ENCODE data around the gene CREG2. TPM values are rescaled to one million over a fixed set of nuclear protein-coding genes. Genes with fewer than 3 reads are reported as not detected.

The CREG2 gene
- total RNA-seq, 1 experiment from 2014 or later: 0.21 TPM

DNA sequence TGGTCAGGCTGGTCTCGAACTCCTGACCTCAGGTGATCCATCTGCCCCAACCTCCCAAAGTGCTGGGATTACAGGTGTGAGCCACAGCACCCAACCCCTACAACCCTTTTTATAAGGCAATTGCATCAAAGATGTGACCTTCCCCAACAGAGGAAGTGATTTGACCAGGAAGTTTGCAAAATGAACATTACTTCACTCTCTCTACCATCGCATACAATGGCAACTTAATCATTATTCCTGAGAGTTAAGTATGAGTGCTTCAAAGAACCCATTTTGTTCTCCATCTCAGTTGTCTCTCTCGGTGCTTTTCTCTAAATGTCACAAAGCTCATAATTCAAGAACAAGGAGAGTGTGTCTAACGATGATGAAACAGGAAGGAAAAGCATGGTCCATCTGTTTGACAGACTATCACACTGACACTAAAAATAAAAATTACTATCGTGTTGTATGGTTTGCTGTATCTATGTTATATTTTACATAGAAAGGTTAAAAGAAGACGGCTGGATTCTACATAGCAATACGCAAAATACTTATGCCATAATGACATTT lies 18.1 kb upstream of the CREG2 start:
- no peaks in the 10 kb centered on the region for H3K36me3 ChIP-seq (ENCODE audit: control insufficient read depth, insufficient read depth, low read length)
- DNase-seq (ENCODE audit: low read depth, low spot score) (no peak), ATAC-seq (no peak)
- CTCF ChIA-PET: no interaction called here
- POLR2A ChIA-PET: no interaction called here
- no peaks in the 10 kb centered on the region for H3K4me1 ChIP-seq (ENCODE audit: control insufficient read depth, insufficient read depth, low read length)
- BruUV-seq (replicated peaks): no TSS peak
- no peaks in the 10 kb centered on the region for H3K9me3 ChIP-seq (ENCODE audit: control insufficient read depth, insufficient read depth, low read depth, low read length)
- peaks cover 2% of the 10 kb centered on the region; the same call in 1 of the 2 replicates for H3K27me3 ChIP-seq (ENCODE audit: control insufficient read depth, insufficient read depth, low read length)
- in situ Hi-C loops (cut with HindIII; ENCODE audit: low pct_unique_long_range_greater_than_20kb, low sequenced_read_pairs) (no loop called here), intact Hi-C loops (cut with micrococcal nuclease; ENCODE audit: unreplicated experiment) (no loop called here)
- H3K4me3 ChIP-seq (ENCODE audit: low read depth in 2 of 2, low read length in 2 of 2): no peak overlapping the region
- TF ChIP-seq TCF7L2 (IDR thresholded peaks at IDR 0.05; ENCODE audit: low read depth, low read length): no peak
- no peak overlapping the region for H3K27ac ChIP-seq (ENCODE audit: low read length)

DNA sequence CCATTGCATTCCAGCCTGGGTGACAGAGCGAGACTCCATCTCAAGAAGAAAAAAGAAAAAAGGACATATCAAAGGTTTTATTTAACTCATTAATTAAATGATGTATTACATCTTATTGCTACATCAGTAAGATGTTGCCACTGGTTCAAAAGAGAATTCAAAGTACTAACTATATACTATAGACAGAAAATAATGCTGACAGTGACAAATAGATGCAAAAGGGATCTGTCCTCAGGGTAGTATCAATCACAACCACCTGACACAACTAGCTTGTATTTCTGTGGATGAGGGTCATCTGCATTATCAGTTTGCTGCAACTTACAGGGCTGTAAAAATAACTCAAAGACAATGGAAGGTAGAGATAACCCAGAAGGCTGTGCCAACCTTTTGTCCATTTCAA lies 16.4 kb upstream of the CREG2 start:
- no peaks in the 10 kb centered on the region for H3K9me3 ChIP-seq (ENCODE audit: control insufficient read depth, insufficient read depth, low read depth, low read length)

More for the DNA sequence above, 16.4 kb upstream of the CREG2 start:
- Histone ChIP-seq H3K36me3 (ENCODE audit: control insufficient read depth, insufficient read depth, low read length) (no peaks in the 10 kb centered on the region), H3K27me3 (ENCODE audit: control insufficient read depth, insufficient read depth, low read length) (peaks cover 8% of the 10 kb centered on the region; the same call in 1 of the 2 replicates), H3K4me1 (ENCODE audit: control insufficient read depth, insufficient read depth, low read length) (no peaks in the 10 kb centered on the region), H3K4me3 (ENCODE audit: low read depth in 2 of 2, low read length in 2 of 2) (no peak overlapping the region), H3K27ac (ENCODE audit: low read length) (no peak overlapping the region)
- intact Hi-C loops (cut with micrococcal nuclease; ENCODE audit: unreplicated experiment) (no loop called here), in situ Hi-C loops (cut with HindIII; ENCODE audit: low pct_unique_long_range_greater_than_20kb, low sequenced_read_pairs) (no loop called here)
- BruUV-seq (replicated peaks): no TSS peak
- TF ChIP-seq TCF7L2 (IDR thresholded peaks at IDR 0.05; ENCODE audit: low read depth, low read length) (no peak), REST (IDR thresholded peaks at IDR 0.05; ENCODE audit: insufficient read depth in 1 of 2, low read depth in 2 of 2, low read length in 1 of 2) (no peak), POLR2AphosphoS5 (IDR thresholded peaks at IDR 0.05; ENCODE audit: low read depth, low read length) (no peak), SIN3A (IDR thresholded peaks at IDR 0.05; ENCODE audit: borderline replicate concordance, insufficient read depth, low read depth, low read length) (no peak)
- TF ChIP-seq, protein P1, sequence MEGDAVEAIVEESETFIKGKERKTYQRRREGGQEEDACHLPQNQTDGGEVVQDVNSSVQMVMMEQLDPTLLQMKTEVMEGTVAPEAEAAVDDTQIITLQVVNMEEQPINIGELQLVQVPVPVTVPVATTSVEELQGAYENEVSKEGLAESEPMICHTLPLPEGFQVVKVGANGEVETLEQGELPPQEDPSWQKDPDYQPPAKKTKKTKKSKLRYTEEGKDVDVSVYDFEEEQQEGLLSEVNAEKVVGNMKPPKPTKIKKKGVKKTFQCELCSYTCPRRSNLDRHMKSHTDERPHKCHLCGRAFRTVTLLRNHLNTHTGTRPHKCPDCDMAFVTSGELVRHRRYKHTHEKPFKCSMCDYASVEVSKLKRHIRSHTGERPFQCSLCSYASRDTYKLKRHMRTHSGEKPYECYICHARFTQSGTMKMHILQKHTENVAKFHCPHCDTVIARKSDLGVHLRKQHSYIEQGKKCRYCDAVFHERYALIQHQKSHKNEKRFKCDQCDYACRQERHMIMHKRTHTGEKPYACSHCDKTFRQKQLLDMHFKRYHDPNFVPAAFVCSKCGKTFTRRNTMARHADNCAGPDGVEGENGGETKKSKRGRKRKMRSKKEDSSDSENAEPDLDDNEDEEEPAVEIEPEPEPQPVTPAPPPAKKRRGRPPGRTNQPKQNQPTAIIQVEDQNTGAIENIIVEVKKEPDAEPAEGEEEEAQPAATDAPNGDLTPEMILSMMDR (IDR thresholded peaks at IDR 0.05): no peak
- no peak for ATAC-seq
- DNase-seq (ENCODE audit: low read depth, low spot score): no peak
- POLR2A ChIA-PET: no interaction called here
- CTCF ChIA-PET: no interaction called here
